GM19438 (cell line): ENCODE results near the gene ZNF670.

Experiments used
- ATAC-seq: cut with Tn5 transposase; IDR thresholded peaks from one replicate; pipeline ENCODE4 v1.9.1; 2021; ENCODE audit warnings: low read depth; ENCODE audit not compliant: unreplicated experiment

Gene ZNF670

DNA sequence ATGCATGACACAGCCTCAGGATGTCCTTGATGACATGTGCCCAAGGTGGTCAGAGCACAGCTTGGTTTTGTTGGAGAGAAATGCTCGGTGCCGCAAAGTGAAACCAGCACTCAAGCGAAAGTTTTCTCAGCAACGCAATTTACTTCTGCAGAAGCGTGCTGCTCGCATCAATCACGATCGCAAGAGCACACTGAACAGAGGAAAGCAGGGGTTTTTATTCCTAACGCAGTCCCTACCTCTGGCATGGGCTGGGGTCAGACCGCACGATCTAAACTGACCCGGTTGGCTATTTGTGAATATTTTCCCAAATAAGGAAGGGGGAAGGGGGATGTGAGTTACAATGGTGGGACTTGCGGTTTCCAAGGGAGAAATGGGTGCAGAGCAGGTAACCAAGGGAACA lies 26.4 kb upstream of the ZNF670 start:
- no peak for ATAC-seq

DNA sequence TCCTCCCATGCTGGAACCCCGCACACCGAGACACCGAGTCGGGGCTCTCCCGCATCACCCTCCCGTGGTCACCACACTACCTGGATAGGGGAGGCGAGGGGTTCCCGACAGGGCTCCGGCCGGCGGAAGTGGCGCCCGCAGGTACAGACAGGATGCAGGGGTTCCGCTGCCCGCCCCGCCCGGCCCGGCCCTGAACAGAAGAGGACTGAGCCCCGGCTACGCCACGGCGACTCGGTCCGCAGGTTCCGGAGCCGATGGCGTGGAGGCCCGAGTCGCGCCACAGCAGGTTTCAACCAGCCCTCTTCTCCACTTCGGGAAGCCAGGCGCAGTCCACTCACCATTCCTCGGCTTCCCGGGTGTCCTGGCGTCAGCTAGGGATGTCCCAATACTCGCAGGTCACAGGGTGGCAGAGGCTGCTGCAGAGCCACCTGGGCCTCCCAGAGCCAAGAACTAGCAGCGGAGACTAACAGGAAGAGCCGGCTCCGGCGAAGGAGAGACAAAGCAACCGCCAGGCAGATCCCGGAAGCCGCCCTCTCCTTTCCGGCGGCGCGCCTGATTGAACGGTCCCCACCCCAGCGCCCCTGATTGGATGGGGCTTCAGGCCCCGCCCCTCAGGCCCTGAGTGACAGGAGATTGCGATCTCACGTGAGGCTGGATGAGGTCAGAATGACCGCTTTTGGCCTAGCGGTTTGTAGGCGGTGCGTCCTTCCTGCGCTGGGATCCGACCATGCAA lies 25.4 kb upstream of the ZNF670 start, which contains the start of gene ZNF669:
TSS of gene ZNF669 (minus strand) at position 498 of the 733 bp plus-strand sequence. CDS start at position 341, 157 bp downstream.
- peak; percentile 98 for ATAC-seq

DNA sequence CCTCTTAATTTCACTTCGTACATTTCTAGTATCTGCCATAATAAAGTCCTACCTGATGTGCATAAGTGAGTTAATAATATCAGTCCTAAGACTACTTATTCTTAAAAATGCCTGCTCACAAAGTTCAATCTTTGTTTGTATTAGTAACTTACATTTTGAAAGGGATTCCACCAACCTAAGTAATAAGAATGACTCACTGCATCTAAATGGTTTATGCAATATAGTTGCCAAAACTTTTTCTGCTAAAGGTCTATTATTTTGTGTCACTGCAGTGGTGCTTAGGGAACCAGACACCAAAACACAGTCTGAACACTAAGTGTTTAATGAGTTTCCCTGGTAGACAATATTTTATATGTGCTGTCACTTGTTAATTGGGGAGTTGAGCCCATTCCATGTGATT lies 23.8 kb upstream of the ZNF670 start:
- no peak for ATAC-seq

DNA sequence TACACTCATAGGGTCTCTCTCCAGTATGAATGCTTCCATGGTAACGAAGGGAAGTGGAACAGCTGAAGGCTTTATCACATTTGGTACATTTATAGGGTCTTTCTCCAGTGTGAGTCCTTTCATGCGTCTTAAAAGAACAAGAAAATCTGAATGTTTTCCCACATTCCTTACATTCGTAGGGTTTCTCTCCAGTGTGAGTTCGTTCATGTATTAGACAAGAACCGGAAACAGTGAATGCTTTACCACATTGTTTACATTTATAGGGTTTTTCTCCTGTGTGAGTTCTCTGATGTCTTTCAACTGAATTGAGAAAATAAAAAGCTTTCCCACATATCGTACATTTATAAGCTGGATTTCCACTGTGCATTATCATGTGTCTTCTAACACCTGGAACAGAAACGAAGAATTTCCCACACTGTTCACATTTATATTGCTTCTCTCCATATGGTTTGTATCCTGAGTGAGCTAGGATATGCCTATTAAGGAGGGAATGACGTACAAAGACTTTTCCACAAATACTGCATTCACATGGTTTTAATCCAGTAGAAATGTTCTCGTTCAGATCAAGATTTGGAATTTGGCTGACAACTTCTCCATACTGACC lies 22.2 kb upstream of the ZNF670 start:
- ATAC-seq = no peak

DNA sequence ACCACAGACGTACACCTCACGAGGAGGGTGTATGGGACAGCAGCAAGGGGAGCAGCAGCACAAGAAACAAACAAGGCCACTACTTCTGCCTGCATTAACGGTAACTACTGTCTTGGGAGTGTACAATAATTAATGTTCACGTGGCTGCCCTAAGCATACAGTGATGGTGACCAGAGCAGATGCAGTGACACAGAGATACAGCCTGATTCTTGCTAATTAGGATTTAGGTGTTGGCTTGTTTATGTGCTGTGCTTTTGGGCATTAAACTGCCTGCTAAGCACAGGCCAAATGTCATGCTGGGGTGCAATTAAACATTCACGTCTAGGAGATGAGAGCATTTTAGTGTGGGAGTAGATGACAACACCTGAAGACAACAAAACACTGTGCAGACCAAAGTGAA lies 18.3 kb upstream of the ZNF670 start:
- ATAC-seq = no peak

DNA sequence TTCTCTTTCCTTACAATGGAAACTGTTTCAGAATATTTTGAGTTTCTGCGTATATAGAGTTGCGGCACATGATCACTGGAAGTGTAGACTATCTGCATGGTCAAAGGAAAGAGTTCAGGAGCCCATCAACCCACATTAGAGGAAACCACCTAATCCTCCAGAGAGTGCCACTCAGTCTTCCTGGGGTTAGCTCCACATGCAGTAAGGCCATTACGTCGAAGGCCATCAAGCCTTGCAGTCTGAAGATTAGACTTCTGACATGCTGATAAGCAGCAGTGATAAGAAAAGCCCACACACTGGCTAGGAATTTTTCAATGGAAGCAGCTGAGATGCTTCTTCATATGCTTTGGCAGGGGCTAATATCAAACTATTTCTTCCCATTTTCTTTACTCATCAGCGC lies 17.9 kb upstream of the ZNF670 start:
- ATAC-seq = no peak

DNA sequence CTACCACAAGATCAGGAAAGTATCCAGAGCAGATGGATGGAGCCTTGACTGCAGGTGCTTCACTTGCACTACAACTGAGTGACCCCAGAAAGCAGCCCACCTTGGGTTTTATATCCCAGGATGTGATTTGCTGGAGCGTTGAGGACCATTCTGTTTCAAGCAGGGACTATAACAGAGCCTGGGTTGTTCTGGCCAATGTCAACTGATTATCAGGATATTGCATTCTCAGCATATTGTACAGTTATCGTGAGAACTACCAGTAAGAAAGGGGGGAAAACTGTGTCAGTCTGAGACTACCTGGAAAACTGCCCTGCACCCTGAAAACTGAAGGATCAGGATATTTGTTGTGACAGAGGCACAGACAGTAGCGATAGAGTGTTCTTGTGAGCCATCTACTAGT lies 17.5 kb upstream of the ZNF670 start:
- ATAC-seq = no peak

- no peak for ATAC-seq
These were observed 11.8 kb upstream of the ZNF670 start for GRCh38 chr1:247090455-247090854.

DNA sequence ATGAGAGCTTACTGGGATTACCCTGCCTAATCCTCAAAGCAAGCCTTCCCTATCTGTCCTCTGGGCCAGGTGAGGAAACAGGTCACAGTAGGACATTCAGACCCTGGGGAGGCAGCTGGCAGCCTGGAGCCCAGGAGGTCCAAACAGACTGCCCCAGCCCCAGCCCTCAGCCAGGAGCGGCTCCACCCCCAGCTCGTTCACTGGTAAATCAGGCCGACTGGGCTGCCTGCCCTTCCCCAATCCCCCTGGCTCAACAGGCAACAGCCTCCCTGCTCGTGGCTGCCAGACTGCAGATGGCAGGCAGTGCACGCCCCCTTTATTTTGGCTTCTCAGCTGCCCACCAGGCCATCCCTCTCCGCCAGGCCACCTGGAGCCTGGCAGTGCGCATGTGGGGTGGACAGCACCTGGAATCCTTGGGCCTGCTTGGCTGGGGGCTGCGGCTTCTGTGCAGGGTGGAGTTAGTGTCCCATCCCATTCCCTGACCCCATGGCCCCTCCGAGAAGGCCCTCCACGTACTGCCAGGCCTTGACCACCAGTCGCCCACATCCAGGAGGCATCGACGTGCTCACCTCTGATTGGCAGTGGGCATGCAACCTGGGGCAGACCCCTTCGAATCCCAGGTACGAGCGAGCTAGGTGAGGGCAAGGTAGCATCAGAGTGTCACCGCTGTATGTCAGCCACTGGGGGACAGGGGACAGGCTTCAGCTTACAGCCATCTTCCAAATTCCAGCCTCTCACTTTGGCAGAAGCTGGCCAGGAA lies 11.2 kb upstream of the ZNF670 start:
- ATAC-seq = no peak

GRCh38 chr1:247088967-247089366 lies 10.4 kb upstream of the ZNF670 start:
- ATAC-seq = no peak

- ATAC-seq = no peak
These were observed 8.6 kb upstream of the ZNF670 start for GRCh38 chr1:247087256-247087655.

GRCh38 chr1:247085310-247085709 lies 6.7 kb upstream of the ZNF670 start:
- no peak for ATAC-seq

DNA sequence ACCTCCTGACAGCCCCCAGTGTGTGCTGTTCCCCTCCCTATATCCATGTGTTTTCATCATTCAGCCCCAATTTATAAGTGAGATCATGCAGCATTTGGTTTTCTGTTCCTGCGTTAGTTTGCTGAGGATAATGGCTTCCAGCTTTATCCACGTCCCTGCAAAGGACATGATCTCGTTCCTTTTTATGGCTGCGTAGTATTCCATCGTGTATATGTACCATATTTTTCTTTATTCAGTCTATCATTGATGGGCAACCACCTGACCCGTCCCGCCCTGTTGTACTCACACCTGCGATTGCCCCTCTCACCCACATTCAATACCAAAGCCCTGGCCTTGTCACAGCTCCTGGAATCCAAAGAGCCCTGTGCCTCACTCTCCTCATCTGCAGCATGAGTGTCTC lies 6.2 kb upstream of the ZNF670 start:
- ATAC-seq = no peak

DNA sequence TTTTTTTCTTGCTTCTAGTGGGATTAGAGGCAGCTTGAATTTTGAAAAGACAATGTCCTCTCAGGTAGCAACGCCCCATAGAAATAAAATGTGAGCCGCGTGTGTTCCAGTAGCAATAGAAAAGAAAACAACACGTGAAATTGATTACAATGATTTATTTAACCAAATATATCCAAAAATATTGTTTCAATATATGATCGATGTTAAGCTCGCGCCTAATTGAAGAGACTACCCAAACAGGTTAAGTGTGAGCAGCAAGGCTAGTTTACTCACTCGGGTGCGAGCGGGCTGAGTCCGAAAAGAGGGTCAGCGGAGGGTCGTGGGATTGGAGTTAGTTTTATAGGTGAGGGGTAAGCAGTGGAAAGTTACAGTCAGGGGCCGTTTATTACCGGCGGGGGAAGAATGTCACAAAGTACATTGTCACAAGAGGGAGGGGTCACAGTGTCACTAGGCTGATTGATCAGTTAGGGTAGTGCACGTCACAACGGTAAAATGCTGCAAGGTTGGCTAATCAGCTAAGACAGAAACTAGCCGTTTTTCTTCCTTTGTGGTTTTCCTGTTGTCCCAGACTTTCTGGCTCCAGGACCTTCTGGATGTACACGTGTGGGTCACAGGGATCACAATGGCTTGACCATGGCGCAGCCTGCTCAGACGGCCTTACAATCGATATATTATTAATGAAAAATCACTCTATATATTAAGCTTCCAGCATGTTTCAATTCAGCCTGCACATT lies 697 bp upstream of the ZNF670 start:
- no peak for ATAC-seq

DNA sequence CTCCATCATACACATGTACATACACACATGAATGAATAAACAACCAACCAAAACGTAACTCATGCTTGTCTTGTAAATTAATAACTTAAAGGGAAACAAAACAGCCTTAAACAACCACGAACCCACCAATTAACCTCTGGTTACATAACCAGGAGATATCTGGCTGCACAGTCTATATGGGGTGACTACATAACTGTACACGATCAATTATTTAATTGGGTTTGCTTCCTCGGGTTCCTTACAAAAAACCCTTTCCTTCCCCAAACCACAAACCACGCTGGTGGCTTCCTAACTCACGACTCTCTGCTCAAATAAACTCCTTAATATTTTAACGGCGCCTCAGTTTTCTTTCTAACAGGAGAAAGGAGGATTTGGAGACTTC lies 744 bp downstream of the ZNF670 start:
- ATAC-seq = no peak

- ATAC-seq = no peak
These were observed 1.4 kb downstream of the ZNF670 start for GRCh38 chr1:247077213-247077612.

- ATAC-seq = no peak
These were observed 8.0 kb downstream of the ZNF670 start for GRCh38 chr1:247070645-247071044.

DNA sequence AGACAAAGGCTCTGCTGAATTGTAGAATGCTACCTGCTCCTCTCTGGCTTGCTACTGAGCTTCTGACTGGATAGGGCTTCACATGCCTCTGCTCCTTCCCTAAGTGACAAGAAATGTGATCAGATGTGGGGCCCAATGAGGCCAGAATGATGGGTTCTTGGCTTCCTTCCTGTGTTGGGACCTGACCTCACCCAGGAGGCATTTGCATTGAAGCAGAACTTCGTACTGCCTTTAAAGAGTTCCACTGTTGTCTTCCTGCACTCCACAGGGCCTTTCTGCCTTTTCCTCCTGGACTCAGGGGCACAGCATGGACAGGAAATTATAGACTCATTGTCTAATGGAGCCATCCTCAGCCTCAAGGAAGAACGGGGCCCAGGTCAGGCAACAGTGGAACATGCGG lies 14.3 kb downstream of the ZNF670 start:
- no peak for ATAC-seq

- no peak for ATAC-seq
These were observed 17.8 kb downstream of the ZNF670 start for GRCh38 chr1:247060771-247061170.

DNA sequence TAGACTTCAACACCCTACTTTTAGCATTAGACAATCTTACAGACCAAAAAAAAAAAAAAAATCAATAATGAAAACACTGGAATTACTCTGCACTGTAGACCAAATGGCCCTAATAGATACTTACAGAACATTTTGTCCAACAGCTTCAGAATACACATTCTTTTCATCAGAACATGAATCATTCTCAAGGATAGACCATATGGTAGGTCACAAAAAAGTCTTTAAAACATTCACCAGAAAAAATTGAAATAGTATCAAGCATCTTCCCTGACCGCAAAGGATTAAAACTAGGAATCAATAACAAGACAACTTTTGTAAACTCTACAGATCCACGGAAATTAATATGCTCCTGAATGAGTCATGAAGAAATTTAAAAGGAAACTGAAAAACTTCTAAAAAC lies 22.5 kb downstream of the ZNF670 start:
- ATAC-seq = no peak

DNA sequence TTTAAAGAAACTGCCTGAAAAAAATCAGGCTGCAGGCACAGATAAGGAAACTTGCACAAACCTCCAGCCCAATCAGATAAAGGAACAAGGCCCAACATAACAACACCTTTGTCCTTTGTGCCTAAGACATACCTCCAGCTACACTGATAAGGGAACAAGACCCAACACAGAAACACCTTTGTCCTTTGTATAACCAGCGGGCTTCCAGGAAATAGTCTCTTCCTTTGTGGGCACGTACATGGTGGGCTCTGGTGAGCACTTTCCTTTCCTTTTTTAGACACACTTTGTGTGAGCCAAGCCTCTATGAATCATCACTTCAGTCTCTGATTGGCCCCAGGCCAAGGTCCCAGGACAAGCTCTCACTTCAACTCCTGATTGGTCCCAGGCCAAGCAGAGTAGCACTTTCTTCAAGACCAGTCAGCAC lies 23.6 kb downstream of the ZNF670 start:
- no peak for ATAC-seq
